BJ (cell line): ENCODE measurements around the gene STXBP3. TPM values are rescaled to one million over a fixed set of nuclear protein-coding genes. Genes with fewer than 3 reads are reported as not detected.
"Not testable (repeated sequence)": the region's sequence is repeated elsewhere in the genome, so short reads cannot be mapped to it uniquely, and the experiment has no call there.

Experiments used
- CTCF ChIA-PET: fragments of 350-600 bp; formaldehyde crosslinking; extraction: SDS; loops from one replicate; lab custom pipeline; 2021; ENCODE audit warnings: antibody characterized with exemption, inconsistent platforms; lab: Yijun Ruan, JAX
- POLR2A ChIA-PET: fragments of 300-600 bp; sonication (Branson Sonifier 250); formaldehyde crosslinking; extraction: SDS; loops from one replicate; lab custom pipeline; 2021; ENCODE audit warnings: antibody characterized with exemption; lab: Charles Lee
- DNase-seq: peaks from one replicate; pipeline ENCODE4 v3.0.0-alpha.2; 2011; ENCODE audit warnings: low read depth
- H3K27me3 ChIP-seq: 2 replicates; pipeline ENCODE4 v1.6.0; 2011; ENCODE audit warnings: low read length; ENCODE audit not compliant: control insufficient read depth, insufficient read depth
- H3K36me3 ChIP-seq: 2 replicates; pipeline ENCODE4 v1.5.1; 2011; ENCODE audit warnings: low read length; ENCODE audit not compliant: control insufficient read depth, insufficient read depth
- H3K4me3 ChIP-seq: 2 replicates; pipeline ENCODE4 v1.5.1; 2011; ENCODE audit warnings: low read depth, mild to moderate bottlenecking, control low read depth, low read length
- CTCF ChIP-seq: IDR thresholded peaks from 2 replicates; pipeline ENCODE4 v1.5.1; 2011; ENCODE audit warnings: low read depth, mild to moderate bottlenecking, control low read depth, inconsistent platforms, low read length, moderate library complexity; ENCODE audit not compliant: insufficient read depth
- polyA minus RNA-seq: library from RNA; depleted of rRNA, polyadenylated mRNA; stranded (reverse); fragments of >200 nt; gene quantifications from 2 replicates; pipeline ENCODE4 v1.2.3, GENCODE V29; 2011; rRNA and poly(A)+ RNA removed
- polyA plus RNA-seq: library from polyadenylated mRNA; depleted of rRNA; stranded (reverse); fragments of >200 nt; gene quantifications from 2 replicates; pipeline ENCODE4 v1.2.3, GENCODE V29; 2011; rRNA removed

The STXBP3 gene
- polyA plus RNA-seq (10.8 and 25.0 TPM in 2 replicates), polyA minus RNA-seq (17.4 and 25.4 TPM in 2 replicates)

- Histone ChIP-seq H3K36me3 (no peaks in the 10 kb centered on the region), H3K27me3 (no peaks in the 10 kb centered on the region), H3K4me3 (peak within 1 kb of the TSS; percentile 88)
- DNase-seq = peak; percentile 81
- ChIA-PET CTCF (interaction anchor here (1.0 to 1.5 kb wide), 3 partner anchors 15 to 49 kb away, joined by 3 read pairs; no protein-coding TSS in a partner anchor), POLR2A (interaction anchor here (0.6 to 0.7 kb wide), 2 partner anchors 54 to 150 kb away, joined by 3 to 4 read pairs; partner anchors contain the start of gene PRPF38B)
- TF ChIP-seq CTCF = peak; percentile 100
Measured at GRCh38 chr1:108746382-108747170, at the start of gene STXBP3. Gene STXBP3 (plus strand): TSS chr1:108746674. CDS start chr1:108746738, 64 bp downstream.

GRCh38 chr1:108699375-108700332 is 46.8 kb upstream of the STXBP3 start:
- peaks cover 12% of the 10 kb centered on the region for H3K36me3 ChIP-seq

GRCh38 chr1:108701176-108701849 is 45.2 kb upstream of the STXBP3 start:
- Histone ChIP-seq H3K27me3 (no peaks in the 10 kb centered on the region), H3K4me3 (no peak overlapping the region), H3K36me3 (peaks cover 12% of the 10 kb centered on the region)
- ChIA-PET POLR2A (no interaction called here), CTCF (no interaction called here)
- TF ChIP-seq CTCF = no peak
- no peak for DNase-seq

More at GRCh38 chr1:108699375-108700332, 46.8 kb upstream of the STXBP3 start:
- ChIA-PET CTCF (no interaction called here), POLR2A (no interaction called here)
- no peak for DNase-seq
- H3K4me3 ChIP-seq = no peak overlapping the region
- H3K27me3 ChIP-seq = no peaks in the 10 kb centered on the region
- TF ChIP-seq CTCF = no peak

GRCh38 chr1:108702109-108702508 is 44.4 kb upstream of the STXBP3 start:
- H3K27me3 ChIP-seq, H3K36me3 ChIP-seq, POLR2A ChIA-PET, H3K4me3 ChIP-seq, DNase-seq: not testable (repeated sequence)
- CTCF ChIA-PET = interaction anchor here (1.3 kb wide), 1 partner anchor 9 kb away, joined by 3 read pairs; no protein-coding TSS in a partner anchor

- TF ChIP-seq CTCF = no peak
- CTCF ChIA-PET = interaction anchor here (1.5 to 2.2 kb wide), 2 partner anchors 10 to 14 kb away, joined by 6 to 9 read pairs; no protein-coding TSS in a partner anchor
- Histone ChIP-seq H3K36me3 (peaks cover 3% of the 10 kb centered on the region), H3K27me3 (no peaks in the 10 kb centered on the region), H3K4me3 (no peak overlapping the region)
- POLR2A ChIA-PET = interaction anchor here (0.6 kb wide), 1 partner anchor 17 kb away, joined by 3 read pairs; no protein-coding TSS in a partner anchor
- no peak for DNase-seq
Measured at GRCh38 chr1:108703939-108704338, 42.5 kb upstream of the STXBP3 start.
